ENCODE results near the gene ZNF668. TPM values are rescaled to one million over a fixed set of nuclear protein-coding genes. Genes with fewer than 3 reads are reported as not detected.

ZNF668 gene
- total and polyA plus RNA-seq, 2 of the 13 experiments (the other 11 are each of a cell fraction or from before 2014, with no cell fraction given) = 3.8 to 9.8 TPM

DNA sequence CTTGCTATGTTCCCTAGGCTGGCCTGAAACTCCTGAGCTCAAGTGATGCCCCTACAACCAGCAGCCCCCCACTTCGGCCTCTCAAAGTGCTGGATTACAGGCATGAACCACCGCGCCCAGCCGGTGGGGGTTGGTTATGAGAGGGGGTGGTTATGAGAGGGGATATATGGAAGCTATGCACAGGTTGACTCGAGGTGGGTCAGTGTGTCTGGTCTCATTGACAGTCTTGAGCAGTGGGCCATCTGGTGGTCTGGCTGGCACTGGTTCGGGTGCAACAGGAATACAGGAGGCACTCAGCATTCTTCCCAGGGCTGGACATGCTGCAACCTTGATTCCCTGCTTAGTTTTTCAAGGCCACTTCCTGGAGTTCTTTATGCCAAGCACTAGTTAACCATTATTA is 58.0 kb downstream of the ZNF668 start (continued):
- TF ChIP-seq ZKSCAN5 (CRISPR knock-in tag; IDR thresholded peaks at IDR 0.05) (no peak), MYPOP (CRISPR knock-in tag; IDR thresholded peaks at IDR 0.05) (0 out of 2 replicates have a peak, but pooled peaks have one; percentile 26), MIXL1 (CRISPR knock-in tag; IDR thresholded peaks at IDR 0.05) (peak; percentile 70; the same call in 1 of the 2 replicates), HIC2 (CRISPR knock-in tag; IDR thresholded peaks at IDR 0.05; ENCODE audit: low read depth) (peak; percentile 51; the same call in 1 of the 2 replicates), MXD4 (CRISPR knock-in tag; IDR thresholded peaks at IDR 0.05) (no peak), MYC (CRISPR knock-in tag; IDR thresholded peaks at IDR 0.05; ENCODE audit: borderline replicate concordance) (no peak), TCF7 (IDR thresholded peaks at IDR 0.05; ENCODE audit: low read depth) (no peak), FOXA3 (CRISPR knock-in tag; IDR thresholded peaks at IDR 0.05) (peak; percentile 27; the same call in 1 of the 2 replicates), ZEB1 (IDR thresholded peaks at IDR 0.05; ENCODE audit: insufficient replicate concordance, low read depth) (no peak), ZNF33A (CRISPR knock-in tag; IDR thresholded peaks at IDR 0.05; ENCODE audit: borderline replicate concordance) (no peak), SCMH1 (CRISPR knock-in tag; IDR thresholded peaks at IDR 0.05; ENCODE audit: borderline replicate concordance) (no peak), ZSCAN21 (CRISPR knock-in tag; IDR thresholded peaks at IDR 0.05; ENCODE audit: borderline replicate concordance) (peak; percentile 33; the same call in 1 of the 2 replicates), ZNF121 (CRISPR knock-in tag; IDR thresholded peaks at IDR 0.05) (no peak), ZNF432 (CRISPR knock-in tag; IDR thresholded peaks at IDR 0.05; ENCODE audit: borderline replicate concordance) (no peak), U2AF2 (IDR thresholded peaks at IDR 0.05; ENCODE audit: low read depth, low read length) (no peak), ZNF563 (CRISPR knock-in tag; IDR thresholded peaks at IDR 0.05) (no peak), JDP2 (CRISPR knock-in tag; IDR thresholded peaks at IDR 0.05; ENCODE audit: borderline replicate concordance) (no peak), PHB2 (IDR thresholded peaks at IDR 0.05; ENCODE audit: partially characterized antibody) (no peak), PAXIP1 (CRISPR knock-in tag; conservative IDR thresholded peaks at IDR 0.05) (0 out of 2 replicates have a peak, but pooled peaks have one; percentile 17), ZNF331 (CRISPR knock-in tag; IDR thresholded peaks at IDR 0.05) (peak; percentile 59), ZNF674 (CRISPR knock-in tag; IDR thresholded peaks at IDR 0.05; ENCODE audit: low read depth) (no peak), ZNF12 (CRISPR knock-in tag; IDR thresholded peaks at IDR 0.05) (no peak)
- TF ChIP-seq, protein P1, sequence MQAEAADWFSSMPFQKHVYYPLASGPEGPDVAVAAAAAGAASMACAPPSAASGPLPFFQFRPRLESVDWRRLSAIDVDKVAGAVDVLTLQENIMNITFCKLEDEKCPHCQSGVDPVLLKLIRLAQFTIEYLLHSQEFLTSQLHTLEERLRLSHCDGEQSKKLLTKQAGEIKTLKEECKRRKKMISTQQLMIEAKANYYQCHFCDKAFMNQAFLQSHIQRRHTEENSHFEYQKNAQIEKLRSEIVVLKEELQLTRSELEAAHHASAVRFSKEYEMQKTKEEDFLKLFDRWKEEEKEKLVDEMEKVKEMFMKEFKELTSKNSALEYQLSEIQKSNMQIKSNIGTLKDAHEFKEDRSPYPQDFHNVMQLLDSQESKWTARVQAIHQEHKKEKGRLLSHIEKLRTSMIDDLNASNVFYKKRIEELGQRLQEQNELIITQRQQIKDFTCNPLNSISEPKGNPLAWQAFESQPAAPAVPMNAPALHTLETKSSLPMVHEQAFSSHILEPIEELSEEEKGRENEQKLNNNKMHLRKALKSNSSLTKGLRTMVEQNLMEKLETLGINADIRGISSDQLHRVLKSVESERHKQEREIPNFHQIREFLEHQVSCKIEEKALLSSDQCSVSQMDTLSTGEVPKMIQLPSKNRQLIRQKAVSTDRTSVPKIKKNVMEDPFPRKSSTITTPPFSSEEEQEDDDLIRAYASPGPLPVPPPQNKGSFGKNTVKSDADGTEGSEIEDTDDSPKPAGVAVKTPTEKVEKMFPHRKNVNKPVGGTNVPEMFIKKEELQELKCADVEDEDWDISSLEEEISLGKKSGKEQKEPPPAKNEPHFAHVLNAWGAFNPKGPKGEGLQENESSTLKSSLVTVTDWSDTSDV (CRISPR knock-in tag; IDR thresholded peaks at IDR 0.05) = no peak

Measured in HepG2 (cell line).